Right atrium auricular region (tissue), 2 donors: Measurements from ENCODE around the gene TRMT2B. TPM values are rescaled to one million over a fixed set of nuclear protein-coding genes. Genes with fewer than 3 reads are reported as not detected.
"Not testable (repeated sequence)": the region's sequence is repeated elsewhere in the genome, so short reads cannot be mapped to it uniquely, and the experiment has no call there.

Experiments
- DNase-seq: peaks from one replicate; pipeline ENCODE4 v3.0.0-alpha.2; 2019; ENCODE audit warnings: low spot score
- H3K27ac ChIP-seq, 2 donors: fragments of 200-600 bp; sonication (generic); 1 replicate in 1 of 2; 2 replicates in 1 of 2; pipeline ENCODE4 v1.5.1; 2016 to 2019
- H3K27me3 ChIP-seq, 2 donors: fragments of 200-600 bp; sonication (generic); one replicate each; pipeline versions ENCODE4 v1.5.1 to v1.6.0; 2017 to 2019
- H3K36me3 ChIP-seq: fragments of 200-600 bp; sonication (generic); one replicate; pipeline ENCODE4 v1.5.1; 2016
- H3K4me1 ChIP-seq, 2 donors: fragments of 200-600 bp; sonication (generic); one replicate each; pipeline versions ENCODE4 v1.5.1 to v1.6.0; 2017 to 2019
- H3K4me3 ChIP-seq, 2 donors: fragments of 200-600 bp; sonication (generic); 1 replicate in 1 of 2; 2 replicates in 1 of 2; pipeline ENCODE4 v1.5.1; 2017 to 2019; ENCODE audit warnings: mild to moderate bottlenecking in 1 of 2, moderate library complexity in 1 of 2
- H3K9me3 ChIP-seq, 2 donors: fragments of 200-600 bp; sonication (generic); one replicate each; pipeline ENCODE4 v1.5.1; 2019
- CTCF ChIP-seq, 2 donors: fragments of 200-600 bp; sonication (generic); IDR thresholded peaks; one replicate each; pipeline ENCODE4 v1.5.1; 2019; ENCODE audit warnings: antibody characterized with exemption in 2 of 2
- total RNA-seq, 2 donors: library from RNA; depleted of rRNA; stranded (reverse); fragments of >200 nt; gene quantifications; one replicate each; pipeline ENCODE4 v1.1.0, GENCODE V29; 2016

The TRMT2B gene
- total RNA-seq, 2 donors from 2014 or later, result 14.0 to 19.1 TPM

- Histone ChIP-seq H3K27me3 (no peaks in the 10 kb centered on the region), H3K36me3 (no peaks in the 10 kb centered on the region)
- TF ChIP-seq CTCF (IDR thresholded peaks at IDR 0.05), result no peak
Measured at GRCh38 chrX:100990139-100990538, 61.8 kb downstream of the TRMT2B start.

GRCh38 chrX:100984818-100985217 is 67.1 kb downstream of the TRMT2B start:
- H3K27ac ChIP-seq, result no peak overlapping the region
- no peaks in the 10 kb centered on the region for H3K36me3 ChIP-seq
- TF ChIP-seq CTCF (IDR thresholded peaks at IDR 0.05), result no peak
- no peaks in the 10 kb centered on the region for H3K27me3 ChIP-seq
- no peak for DNase-seq
- H3K9me3 ChIP-seq, result no peaks in the 10 kb centered on the region
- H3K4me1 ChIP-seq, result no peaks in the 10 kb centered on the region
- no peak overlapping the region for H3K4me3 ChIP-seq

More at GRCh38 chrX:100990139-100990538, 61.8 kb downstream of the TRMT2B start:
- Histone ChIP-seq H3K4me3 (no peak overlapping the region), H3K27ac (no peak overlapping the region), H3K9me3 (no peaks in the 10 kb centered on the region), H3K4me1 (no peaks in the 10 kb centered on the region)
- DNase-seq, result no peak

GRCh38 chrX:100981498-100981845 is 70.4 kb downstream of the TRMT2B start:
- not testable (repeated sequence) for H3K9me3 ChIP-seq, H3K4me1 ChIP-seq, H3K4me3 ChIP-seq, DNase-seq, H3K36me3 ChIP-seq, H3K27me3 ChIP-seq, H3K27ac ChIP-seq

GRCh38 chrX:100980608-100981497 is 71.1 kb downstream of the TRMT2B start:
- Histone ChIP-seq H3K27ac (no peak overlapping the region), H3K4me3 (no peak overlapping the region), H3K36me3 (no peaks in the 10 kb centered on the region), H3K9me3 (no peaks in the 10 kb centered on the region), H3K4me1 (no peaks in the 10 kb centered on the region), H3K27me3 (no peaks in the 10 kb centered on the region)
- DNase-seq, result no peak
- TF ChIP-seq CTCF (IDR thresholded peaks at IDR 0.05), result no peak

GRCh38 chrX:100979881-100980607 is 71.9 kb downstream of the TRMT2B start:
- no peak for DNase-seq
- no peaks in the 10 kb centered on the region for H3K9me3 ChIP-seq
- H3K4me3 ChIP-seq, result no peak overlapping the region
- no peak for TF ChIP-seq CTCF (IDR thresholded peaks at IDR 0.05)
- H3K36me3 ChIP-seq, result no peaks in the 10 kb centered on the region
- H3K27me3 ChIP-seq, result no peaks in the 10 kb centered on the region
- H3K4me1 ChIP-seq, result no peaks in the 10 kb centered on the region
- no peak overlapping the region for H3K27ac ChIP-seq

DNA sequence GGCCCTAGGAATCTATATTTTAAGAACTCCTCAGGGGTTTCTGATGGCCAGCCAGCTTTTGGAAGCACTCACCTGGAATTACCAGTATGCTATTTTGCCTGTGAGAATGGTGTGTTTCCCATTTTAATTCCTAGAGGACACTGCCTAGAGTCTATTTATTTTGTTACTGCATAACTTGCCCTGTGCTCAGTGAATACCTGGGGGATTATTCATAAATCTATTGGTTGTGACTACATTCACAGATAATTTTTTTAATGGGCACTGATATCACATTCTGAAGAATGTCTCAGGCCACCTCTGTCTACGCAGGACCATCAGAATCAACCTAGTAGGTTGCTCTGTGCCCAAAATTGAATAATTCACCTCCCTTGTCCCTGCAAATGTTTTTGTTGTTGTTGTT is 75.7 kb downstream of the TRMT2B start:
- Histone ChIP-seq H3K36me3 (no peaks in the 10 kb centered on the region), H3K4me3 (no peak overlapping the region), H3K4me1 (no peaks in the 10 kb centered on the region), H3K9me3 (no peaks in the 10 kb centered on the region), H3K27me3 (no peaks in the 10 kb centered on the region), H3K27ac (no peak overlapping the region)
- no peak for TF ChIP-seq CTCF (IDR thresholded peaks at IDR 0.05)
- DNase-seq, result no peak
